ENCODE data around the gene OR9A2.

Gene OR9A2, protein sequence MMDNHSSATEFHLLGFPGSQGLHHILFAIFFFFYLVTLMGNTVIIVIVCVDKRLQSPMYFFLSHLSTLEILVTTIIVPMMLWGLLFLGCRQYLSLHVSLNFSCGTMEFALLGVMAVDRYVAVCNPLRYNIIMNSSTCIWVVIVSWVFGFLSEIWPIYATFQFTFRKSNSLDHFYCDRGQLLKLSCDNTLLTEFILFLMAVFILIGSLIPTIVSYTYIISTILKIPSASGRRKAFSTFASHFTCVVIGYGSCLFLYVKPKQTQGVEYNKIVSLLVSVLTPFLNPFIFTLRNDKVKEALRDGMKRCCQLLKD

DNA sequence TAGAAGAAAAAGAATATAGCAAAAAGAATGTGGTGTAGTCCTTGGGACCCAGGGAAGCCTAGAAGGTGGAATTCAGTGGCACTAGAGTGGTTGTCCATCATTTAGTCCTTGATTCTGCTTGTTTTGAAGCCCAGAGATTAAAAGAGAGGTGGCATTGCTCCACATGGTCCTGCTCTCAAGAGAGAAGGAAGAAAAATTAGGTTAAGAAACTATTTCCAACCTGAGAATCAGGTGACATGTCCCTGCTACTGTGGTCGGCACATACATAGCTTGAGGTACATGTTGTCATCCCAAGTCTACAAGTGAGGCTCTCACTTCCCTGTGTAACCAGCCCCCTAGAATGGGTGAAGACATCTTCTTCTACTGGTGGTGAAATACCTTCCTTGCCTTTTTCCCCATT lies at the start of gene OR9A2:
Gene OR9A2, minus strand, starts transcription at position 101 of the 400 bp plus-strand sequence. Its CDS starts 0 bp downstream, at position 101.
- DNase-seq, result no peak

DNA sequence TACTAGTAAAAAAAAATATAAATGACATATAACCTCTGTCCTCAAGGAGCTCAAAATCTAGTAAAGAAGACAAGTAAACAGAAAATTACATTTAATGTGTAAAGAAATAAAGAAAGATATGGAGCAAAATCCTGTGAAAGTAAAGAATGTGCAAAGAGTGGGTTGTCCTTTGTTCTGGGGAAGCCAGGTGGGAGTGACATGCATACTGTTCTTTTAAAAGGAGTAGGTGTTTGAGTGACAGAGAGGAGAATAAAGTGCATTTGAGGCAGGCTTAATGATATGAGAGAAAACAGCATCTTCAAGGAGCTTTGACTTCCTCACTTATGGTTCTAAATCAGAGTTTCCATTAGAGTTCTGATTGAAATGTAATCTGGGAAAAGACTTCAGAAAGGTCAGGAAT lies 47.2 kb upstream of the OR9A2 start:
- DNase-seq, result no peak

DNA sequence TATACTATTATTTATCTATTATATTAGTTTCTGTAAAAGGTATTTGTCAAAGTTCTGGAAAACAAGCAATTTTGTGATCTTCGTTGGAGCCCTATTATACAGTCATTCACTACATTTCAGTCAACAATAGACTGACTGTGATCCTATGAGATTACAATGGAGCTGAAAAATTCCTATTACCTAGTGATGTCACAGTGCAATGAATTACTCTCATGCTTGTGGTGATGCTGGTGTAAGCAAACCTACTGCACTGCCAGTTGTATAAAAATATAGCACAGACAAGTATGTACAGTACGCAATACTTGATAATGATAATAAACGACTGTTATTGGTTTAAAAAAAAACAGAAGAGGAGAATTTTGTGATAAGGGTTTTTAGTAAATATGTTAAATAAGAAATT lies 46.6 kb upstream of the OR9A2 start:
- no peak for DNase-seq

DNA sequence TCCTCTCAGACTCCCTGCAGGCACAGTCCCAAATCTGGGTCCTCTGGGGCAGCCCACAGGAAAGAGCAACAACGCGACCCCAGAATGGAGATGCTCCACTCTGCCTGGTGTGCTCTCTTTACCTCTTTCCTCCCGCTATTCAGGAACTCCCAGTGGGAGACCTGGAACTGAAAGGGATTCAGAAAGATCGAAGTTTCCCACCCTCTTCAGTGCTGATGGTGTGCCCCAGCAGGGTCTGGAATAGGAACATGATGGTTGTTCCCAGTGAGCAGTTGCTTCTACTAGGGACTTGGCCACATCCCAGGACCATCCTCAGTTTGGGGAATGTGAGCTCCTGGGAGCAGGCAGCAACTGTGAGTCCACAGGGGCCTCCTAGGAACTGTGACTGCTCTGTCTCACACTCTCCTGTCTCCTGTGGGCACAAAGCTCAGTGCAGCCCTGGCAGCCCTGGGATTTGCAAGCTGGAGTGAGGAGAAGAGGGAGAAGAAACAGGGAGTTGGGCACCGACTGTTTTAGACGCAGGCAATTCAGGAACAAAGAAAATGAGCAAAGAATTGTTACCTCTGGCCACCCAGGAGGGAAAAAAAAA lies 43.1 kb upstream of the OR9A2 start:
- no peak for DNase-seq

DNA sequence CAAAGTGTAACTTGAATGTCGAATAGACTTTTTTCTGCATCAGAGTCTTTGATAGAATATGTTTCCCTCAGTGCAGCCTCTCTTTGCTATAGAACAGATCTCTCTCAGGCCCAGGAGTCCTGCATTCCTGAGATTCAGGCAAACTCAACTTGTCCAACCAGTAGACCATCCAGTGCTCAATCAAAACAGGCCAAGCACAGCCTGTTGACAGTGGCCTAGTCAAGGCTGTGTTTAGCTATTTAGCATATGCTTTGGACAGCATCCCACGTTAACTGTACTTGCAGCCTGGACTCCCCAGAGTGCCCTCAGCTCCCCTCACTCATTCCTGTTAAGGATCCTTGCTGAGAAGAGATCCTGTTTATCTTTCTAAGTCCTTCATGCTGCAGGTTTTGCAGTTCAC lies 41.5 kb upstream of the OR9A2 start:
- no peak for DNase-seq

DNA sequence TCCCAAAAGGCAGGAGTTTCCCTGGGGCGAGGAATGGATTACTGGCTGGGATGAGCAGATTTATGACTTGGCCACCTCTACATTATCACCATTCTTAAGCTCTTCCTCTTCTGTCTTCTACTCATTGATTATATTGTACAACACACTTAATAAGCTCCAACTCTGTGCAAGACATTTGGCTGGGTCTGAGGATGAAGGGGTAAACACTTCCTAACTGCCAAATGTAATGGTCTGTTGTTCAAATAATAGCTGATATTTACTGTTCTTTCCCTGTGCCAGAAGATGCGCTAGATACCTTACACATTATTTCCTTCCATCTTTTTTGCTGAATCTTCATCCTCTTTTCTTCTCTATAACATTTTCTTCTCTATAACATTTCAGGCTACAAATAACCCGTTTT lies 36.8 kb upstream of the OR9A2 start:
- no peak for DNase-seq

DNA sequence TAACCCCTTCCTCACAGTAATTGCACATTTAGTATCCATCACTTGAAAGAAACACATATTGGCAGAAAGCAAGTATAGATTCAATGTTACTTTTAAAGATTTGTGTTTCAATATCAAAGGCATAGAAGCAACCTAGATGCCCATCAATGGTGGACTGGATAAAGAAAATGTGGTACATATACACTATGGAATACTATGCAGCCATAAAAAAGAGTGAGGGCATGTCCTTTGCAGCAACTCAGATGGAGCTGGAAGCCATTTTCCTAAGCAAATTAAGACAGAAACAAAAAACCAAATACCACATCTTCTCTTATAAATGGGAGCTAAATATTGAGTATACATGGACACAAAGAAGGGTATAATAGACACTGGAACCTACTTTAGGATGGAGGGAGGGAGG lies 28.8 kb upstream of the OR9A2 start:
- DNase-seq, result no peak

DNA sequence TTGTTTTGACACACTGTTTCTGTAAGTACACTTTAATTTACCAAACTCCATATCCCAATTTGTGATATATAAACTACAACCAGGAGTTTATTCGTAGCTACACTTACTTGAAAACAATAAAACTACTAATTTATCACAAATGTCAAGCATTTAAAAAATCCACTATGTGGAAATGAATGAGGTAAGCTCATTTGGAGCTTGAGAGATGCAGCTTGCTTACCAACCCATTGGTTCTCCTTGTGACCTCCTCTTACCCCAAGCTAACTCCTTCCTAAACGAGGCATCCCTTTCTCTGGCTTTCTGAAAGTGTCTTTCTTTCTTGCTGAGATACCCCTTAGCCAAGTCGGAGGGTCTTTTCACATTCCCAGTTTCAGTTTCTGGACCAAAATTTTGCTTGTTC lies 27.7 kb upstream of the OR9A2 start:
- DNase-seq, result no peak

DNA sequence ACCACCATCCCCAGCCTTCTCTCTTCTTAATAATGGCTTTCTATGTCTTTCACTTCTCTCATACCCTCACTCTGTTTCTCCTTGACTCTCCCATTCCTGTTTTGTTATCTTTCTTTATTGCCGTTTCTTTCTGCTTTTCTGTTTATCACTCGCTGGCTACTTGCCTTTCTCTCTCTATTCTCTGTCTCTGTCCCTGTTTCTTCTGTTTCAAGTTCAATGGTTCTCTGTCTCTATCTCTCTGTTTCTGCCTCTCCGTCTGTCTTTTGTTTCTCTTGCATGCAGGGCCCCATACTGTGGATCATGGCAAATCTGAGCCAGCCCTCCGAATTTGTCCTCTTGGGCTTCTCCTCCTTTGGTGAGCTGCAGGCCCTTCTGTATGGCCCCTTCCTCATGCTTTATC lies 25.1 kb upstream of the OR9A2 start, which contains the start of gene OR6V1:
Gene OR6V1, plus strand, starts transcription at position 301 of the 400 bp plus-strand sequence. Its CDS starts 0 bp downstream, at position 301.
- no peak for DNase-seq

DNA sequence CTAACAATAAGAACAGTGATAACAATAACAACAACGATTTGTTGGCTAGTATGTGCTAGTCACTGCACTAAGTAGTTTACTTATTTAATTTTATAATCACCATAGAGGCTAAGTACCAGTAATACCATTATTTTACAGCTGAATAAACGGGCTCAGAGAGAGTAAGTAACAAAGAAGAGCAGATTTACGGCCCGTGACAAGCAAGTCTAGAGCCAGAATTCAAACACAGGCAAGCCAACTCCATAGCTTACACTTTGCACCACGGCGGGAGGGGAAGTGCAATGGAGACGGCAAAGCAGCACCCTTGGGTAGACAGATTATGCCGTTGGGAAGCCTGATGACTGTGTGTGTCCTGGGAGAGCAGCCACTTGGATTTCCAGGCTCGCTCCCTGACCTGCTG lies 24.0 kb upstream of the OR9A2 start:
- DNase-seq, result no peak

DNA sequence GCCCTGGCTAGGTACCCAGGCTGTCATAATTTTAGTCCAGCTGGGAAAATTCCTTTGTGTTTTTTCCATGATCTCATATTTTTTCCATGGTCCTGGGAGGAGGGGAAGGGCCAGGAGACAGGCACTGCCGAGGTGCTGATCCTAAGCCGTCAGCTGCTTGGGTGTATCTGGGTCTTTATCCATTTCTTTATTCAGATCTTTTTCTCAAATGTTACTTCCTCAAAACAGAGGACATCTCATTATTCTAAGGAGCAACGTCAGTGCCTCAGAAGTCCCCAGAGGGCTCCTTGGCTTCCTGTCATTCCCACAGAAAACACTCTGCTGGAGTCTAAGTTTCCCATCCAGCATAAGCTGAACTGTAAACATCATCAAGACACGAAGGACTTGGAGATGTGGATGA lies 22.4 kb upstream of the OR9A2 start:
- no peak for DNase-seq

DNA sequence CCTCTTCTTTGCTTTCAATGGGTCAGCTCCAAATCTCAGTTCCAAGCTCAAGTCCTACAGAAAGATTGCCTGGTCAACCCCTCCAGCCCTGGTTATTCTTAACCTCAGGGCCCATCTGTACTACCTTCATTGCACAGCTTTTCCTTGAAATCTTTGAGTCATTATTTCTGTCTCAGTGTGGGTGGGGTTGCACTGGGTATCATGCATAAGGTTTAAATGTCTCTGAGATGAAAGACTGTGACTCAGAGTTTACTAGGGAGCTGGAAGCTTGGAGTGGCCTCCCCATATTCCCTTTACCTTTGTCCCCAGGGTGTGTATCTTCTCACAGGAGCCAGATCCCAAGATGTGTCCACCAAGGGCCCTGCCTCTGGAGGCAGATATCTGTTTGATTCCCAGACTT lies 21.9 kb upstream of the OR9A2 start:
- DNase-seq, result no peak

DNA sequence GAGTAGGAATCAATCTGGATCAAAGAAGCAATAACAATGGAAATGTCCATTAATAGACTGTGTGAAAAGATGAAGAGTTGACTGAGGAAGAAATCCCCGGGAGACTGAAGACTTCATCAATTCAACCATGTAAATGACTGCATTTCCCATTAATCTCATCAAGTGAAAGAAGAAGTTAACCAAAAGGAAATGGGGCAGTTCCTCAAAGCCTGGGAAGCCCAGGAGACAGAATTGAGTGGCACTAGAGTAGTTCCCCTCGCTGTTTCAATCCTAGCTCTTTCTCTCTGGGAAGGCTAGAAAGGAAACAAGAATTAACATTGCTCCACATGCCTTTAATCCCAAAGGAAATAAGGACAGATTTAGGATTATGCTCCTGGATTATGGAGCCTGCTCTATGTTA lies 20.4 kb upstream of the OR9A2 start:
- no peak for DNase-seq

DNA sequence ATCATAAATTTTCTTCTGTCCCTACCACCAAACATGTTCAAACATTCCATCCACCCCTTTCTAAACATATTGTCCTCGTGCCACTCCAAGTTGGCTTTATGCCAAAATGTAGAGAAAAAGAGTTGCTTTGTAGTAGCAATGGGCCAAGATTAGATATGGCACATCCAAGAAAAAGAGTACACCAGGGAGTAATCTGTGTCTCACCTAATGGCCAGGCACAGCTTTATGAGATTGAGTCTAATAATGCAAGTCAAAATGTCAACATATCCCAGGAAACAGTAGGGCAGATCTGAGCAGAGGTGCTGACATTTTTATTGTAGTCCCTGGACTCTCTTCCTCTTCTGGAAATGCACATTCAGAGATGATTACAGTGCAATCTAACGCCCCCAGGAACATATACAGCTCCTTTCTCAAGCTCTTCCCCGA lies 19.5 kb upstream of the OR9A2 start:
- no peak for DNase-seq

DNA sequence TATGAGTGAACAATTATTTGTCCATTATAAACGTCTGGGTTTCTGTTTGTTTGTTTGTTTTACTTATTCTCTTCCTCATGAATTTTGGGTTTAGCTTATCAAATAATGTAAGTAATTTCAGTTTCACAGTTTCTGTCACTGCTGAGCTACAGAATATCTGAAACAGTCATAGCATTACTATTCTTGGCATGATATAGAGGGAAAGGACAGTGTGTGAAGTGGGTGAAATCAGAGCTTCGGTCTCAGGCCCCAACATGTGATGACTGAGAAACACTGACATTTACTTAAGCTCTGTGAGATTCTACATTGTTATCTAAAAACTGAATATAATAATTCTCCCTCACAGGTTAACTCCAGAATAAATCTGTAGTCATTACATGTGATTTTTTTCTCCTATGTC lies 16.5 kb upstream of the OR9A2 start:
- DNase-seq, result no peak

DNA sequence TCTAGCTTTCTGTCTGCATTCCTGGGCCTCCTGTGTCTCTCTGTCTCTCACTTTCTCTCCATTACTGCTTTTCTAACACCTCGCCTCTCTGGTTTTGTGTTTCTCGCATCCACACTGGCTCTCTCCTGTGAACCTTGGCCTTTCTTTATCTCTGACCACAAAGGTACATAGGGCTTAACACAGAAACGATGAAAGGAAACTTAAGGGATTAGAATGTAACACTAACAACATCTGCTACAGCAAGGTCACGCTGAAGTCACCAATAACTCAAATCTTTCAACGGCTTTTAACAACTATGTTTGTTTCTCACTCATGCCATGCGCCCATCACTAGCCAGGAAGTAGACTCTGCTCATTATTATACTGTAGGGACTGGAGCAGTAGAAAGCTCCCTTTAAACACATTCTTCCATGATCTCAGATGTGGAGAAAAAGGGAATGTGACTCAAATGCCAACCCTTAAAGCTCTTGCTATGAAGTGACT lies 15.9 kb upstream of the OR9A2 start:
- DNase-seq, result no peak

DNA sequence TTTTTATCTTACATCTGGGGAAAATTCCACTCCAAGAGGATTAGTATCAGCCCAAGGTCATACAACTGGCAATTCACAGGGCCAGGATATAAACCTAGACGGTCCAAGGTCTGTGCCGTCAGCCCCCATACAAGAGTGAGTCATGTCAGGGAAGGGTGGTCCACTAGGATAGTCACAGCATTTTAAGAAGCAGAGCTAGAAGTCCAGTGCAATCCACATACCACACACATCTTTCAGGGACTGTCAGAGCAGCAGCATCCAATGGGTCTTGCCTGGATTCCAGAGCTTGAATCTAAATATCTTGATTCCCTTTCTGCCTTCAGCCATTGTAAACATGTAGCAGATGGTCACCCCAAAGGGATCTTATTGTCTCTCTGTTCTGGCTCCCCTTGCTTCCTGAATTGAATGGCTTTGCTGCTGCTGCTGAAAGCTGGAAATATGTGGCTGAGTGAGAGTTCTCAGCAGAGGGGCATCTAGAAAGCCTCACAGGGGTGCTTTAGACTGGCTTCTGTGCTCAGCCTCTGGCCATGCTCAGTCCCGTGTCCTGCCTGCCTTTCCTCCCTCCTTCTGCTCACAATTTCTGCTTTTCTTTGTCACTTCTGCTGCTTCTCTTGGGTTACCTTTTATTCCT lies 15.3 kb upstream of the OR9A2 start:
- DNase-seq, result no peak

DNA sequence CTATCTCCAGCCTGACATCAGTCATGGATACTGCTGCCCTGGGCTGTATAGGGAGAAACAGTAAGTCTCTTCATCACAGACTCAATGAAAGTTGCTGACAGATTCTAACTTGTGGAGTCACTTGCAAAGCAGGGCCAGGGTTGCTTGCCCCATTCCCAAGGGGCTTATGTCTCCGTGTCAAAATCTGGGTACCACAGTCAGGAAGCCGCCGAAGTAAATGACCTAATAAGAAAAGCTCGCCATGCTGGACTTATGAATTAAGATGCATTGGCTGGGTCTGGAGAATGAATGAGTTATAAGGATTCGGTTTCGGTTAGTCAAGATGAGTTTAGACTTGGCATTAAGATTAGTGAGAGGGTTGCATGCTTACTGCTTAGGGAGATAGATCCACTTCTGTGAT lies 14.4 kb upstream of the OR9A2 start:
- DNase-seq, result no peak

DNA sequence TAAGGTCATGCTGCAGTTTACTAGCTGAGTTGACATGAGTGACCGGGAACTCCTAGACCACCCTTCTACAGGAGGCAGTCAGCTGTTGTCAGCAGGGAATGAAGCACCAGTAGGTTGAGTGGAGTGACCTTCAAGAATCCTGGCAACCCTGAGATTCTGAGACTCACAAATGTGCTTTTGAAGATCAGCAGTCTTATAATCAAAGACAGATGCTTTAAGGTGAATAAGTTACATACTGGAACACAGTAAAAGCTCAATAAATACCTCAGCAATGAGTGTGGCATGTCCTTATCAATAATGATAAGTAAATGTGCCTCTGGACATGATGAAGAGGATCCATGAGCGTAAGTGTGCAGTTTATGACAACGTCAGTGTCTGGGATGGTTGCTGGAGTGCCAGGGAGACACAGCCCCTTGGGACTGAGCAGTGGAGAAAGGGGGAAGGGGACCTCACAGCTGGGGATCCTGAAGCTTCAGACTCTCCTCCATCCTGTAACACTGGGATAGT lies 13.3 kb upstream of the OR9A2 start:
- DNase-seq, result no peak

DNA sequence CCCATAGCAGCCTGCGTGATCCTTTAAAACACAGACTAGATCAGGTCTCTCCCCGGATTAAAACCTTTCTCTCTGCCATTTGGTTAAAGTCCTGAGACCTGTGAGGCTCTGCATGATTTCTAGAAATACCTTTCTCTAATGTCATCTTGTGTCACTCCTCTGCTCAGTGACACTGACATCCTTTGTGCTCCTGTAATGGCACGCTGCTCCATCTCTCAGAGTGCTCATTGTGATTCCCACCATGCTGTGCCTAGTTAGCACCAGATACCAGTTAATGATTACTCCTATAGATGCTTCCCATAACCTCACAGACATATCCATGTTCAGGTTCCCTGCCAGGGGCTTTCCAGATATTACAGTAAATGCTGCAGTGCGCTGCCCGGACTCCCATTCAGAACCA lies 11.7 kb upstream of the OR9A2 start:
- no peak for DNase-seq

DNA sequence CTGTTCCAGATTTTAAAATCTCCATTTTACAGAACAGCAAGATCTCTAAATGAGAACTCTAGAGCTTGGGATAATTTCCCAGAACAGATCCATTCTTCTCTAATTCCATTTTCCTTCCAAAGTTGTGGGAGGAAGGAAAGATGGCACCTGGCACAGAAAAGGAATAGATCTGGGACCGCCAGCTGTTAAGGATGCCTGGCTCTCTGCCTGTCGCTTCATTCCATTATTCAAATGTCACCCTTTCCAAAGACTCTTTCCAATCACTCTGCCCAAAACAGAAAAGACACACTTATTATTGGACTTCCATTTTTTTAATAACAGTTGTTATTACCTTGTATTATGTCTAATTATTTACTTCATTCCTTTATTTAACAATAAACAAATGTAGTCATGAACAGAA lies 751 bp upstream of the OR9A2 start:
- DNase-seq, result no peak

DNA sequence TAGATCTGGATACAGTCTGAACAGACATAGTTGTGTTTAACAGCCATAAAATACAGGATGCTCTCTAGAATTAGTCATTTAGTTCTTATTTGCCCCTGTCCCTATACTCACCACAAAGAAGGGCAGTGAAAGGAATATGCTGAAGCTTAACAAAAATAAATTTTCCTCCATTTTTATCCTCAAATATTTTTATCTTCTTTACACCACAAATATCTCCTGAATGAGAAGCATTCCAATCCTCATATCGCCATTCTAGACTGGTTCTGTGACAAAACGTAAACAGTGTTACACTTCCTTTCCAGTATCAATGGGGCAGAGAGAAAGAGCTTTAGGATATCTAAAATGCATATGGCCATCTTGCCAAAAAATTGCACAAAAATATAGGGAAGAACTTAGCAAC lies 1.6 kb downstream of the OR9A2 start:
- DNase-seq, result no peak

DNA sequence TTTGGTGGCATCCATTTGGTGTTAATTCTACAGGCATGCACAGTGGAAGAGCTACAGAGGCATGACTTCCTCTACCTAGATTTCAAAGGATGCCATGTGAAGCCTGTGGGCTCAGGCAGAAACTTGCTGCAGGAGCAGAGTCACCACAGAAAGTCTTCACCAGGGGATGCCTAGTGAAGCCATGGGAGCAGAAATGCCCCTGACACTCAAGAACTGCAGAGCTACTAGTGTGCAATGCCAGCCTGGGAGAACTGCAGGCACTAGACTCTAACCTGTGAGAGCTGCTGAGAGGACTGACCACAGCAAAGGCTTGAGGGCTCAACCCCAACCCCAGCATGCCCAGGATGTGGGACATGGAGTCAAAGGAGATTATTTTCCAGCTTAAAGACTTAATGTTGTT lies 3.9 kb downstream of the OR9A2 start:
- DNase-seq, result no peak

DNA sequence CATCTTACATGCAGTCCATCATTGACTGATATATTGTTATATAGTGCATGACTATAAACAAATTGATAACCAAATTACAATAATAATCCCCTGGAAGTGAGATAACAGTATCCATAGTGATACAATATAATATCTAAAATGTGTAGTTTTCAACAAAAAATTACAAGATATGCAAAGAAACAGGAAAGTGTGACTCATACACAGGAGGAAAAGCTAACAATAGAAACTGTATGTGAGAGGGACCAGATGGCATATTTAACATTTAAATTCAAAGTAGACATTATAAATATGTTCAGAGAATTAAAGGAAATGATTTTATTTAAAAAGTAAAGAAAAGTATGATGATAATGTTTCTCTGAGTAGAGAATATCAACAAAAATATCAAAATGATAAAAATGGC lies 8.0 kb downstream of the OR9A2 start:
- DNase-seq, result no peak

All from right forelimb (tissue), 1 donor.